Right lobe of liver (tissue), 4 donors: ENCODE data around the gene DUSP2.

ENCODE experiments used
- POLR2A ChIP-seq: fragments of 450-650 bp; IDR thresholded peaks from one replicate; pipeline ENCODE4 v1.6.1; 2017; ENCODE audit warnings: antibody characterized with exemption, mild to moderate bottlenecking
- TF ChIP-seq, protein P1 (sequence below), 4 donors: fragments of 200-600 bp in 3 of 4; fragments of 450-650 bp in 1 of 4; IDR thresholded peaks; one replicate each; pipeline versions ENCODE4 v1.5.1 to v1.8.0; 2016 to 2022; ENCODE audit warnings: antibody characterized with exemption in 4 of 4, mild to moderate bottlenecking in 2 of 4
- donor health status: DM: no; HTN: no; CAD: no.
- donor health status: DM: no; HTN: no; CAD: no.
- donor health status: DM: no; HTN: yes; CAD: no.

- TF ChIP-seq, protein P1, sequence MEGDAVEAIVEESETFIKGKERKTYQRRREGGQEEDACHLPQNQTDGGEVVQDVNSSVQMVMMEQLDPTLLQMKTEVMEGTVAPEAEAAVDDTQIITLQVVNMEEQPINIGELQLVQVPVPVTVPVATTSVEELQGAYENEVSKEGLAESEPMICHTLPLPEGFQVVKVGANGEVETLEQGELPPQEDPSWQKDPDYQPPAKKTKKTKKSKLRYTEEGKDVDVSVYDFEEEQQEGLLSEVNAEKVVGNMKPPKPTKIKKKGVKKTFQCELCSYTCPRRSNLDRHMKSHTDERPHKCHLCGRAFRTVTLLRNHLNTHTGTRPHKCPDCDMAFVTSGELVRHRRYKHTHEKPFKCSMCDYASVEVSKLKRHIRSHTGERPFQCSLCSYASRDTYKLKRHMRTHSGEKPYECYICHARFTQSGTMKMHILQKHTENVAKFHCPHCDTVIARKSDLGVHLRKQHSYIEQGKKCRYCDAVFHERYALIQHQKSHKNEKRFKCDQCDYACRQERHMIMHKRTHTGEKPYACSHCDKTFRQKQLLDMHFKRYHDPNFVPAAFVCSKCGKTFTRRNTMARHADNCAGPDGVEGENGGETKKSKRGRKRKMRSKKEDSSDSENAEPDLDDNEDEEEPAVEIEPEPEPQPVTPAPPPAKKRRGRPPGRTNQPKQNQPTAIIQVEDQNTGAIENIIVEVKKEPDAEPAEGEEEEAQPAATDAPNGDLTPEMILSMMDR (IDR thresholded peaks at IDR 0.05), result peak; percentile 86 to 97 (median 94)
- no peak for TF ChIP-seq POLR2A
Observed at GRCh38 chr2:96174251-96175144, 29.3 kb upstream of the DUSP2 start.
